Lung (tissue), 12 donors: ENCODE data around the gene NDUFB4. TPM values are rescaled to one million over a fixed set of nuclear protein-coding genes. Genes with fewer than 3 reads are reported as not detected.
A peak's percentile ranks its signal among the peaks of the same experiment; 100 is the strongest.
"Not testable (repeated sequence)": the region's sequence is repeated elsewhere in the genome, so short reads cannot be mapped to it uniquely, and the experiment has no call there.

ENCODE experiments used
- ATAC-seq: fragments of 200-7000 bp; cut with Tn5 transposase; one replicate; pipeline ENCODE4 v1.9.1; 2020; ENCODE audit warnings: moderate number of reproducible peaks; ENCODE audit not compliant: insufficient read depth, low FRiP score
- DNase-seq, 3 donors: peaks; one replicate each; pipeline ENCODE4 v3.0.0-alpha.2; 2013 to 2017
- H3K27ac ChIP-seq, 2 donors: one replicate each; pipeline ENCODE4 v1.5.1; 2013; ENCODE audit warnings: mild to moderate bottlenecking in 2 of 2, moderate library complexity in 2 of 2, control low read depth in 1 of 2, inconsistent platforms in 1 of 2, low read depth in 1 of 2, low read length in 1 of 2
- H3K27me3 ChIP-seq, 3 donors: one replicate each; pipeline ENCODE4 v1.5.1; 2013; ENCODE audit warnings: low read length in 2 of 3; ENCODE audit not compliant: control insufficient read depth in 3 of 3, insufficient read depth in 3 of 3
- H3K36me3 ChIP-seq, 4 donors: one replicate each; pipeline ENCODE4 v1.5.1; 2013; ENCODE audit warnings: low read length in 4 of 4, mild to moderate bottlenecking in 1 of 4, moderate library complexity in 1 of 4; ENCODE audit not compliant: control insufficient read depth in 4 of 4, insufficient read depth in 4 of 4
- H3K4me1 ChIP-seq, 5 donors: one replicate each; pipeline ENCODE4 v1.5.1; 2013; ENCODE audit warnings: low read length in 5 of 5, mild to moderate bottlenecking in 2 of 5, moderate library complexity in 1 of 5; ENCODE audit not compliant: control insufficient read depth in 5 of 5, insufficient read depth in 5 of 5
- H3K4me3 ChIP-seq: one replicate; pipeline ENCODE4 v1.5.1; 2013; ENCODE audit warnings: mild to moderate bottlenecking, control low read depth, moderate library complexity
- H3K9ac ChIP-seq, 2 donors: one replicate each; pipeline ENCODE4 v1.5.1; 2013; ENCODE audit warnings: low read length in 2 of 2, control low read depth in 1 of 2; ENCODE audit not compliant: insufficient read depth in 1 of 2
- H3K9me3 ChIP-seq, 4 donors: one replicate each; pipeline ENCODE4 v1.5.1; 2013; ENCODE audit warnings: low read length in 3 of 4, mild to moderate bottlenecking in 1 of 4, moderate library complexity in 1 of 4; ENCODE audit not compliant: control insufficient read depth in 4 of 4, insufficient read depth in 3 of 4
- CTCF ChIP-seq: IDR thresholded peaks from 2 replicates; pipeline ENCODE4 v1.5.1; 2012; ENCODE audit warnings: mild to moderate bottlenecking; ENCODE audit errors: control extremely low read depth, extremely low read depth
- WGBS, 2 donors: extraction: QIAGEN DNeasy Blood & Tissue Kit; methylation state at CpG; one replicate each; pipeline ENCODE4 v1.1.7; 2013; 5-methylcytosine and 5-hydroxymethylcytosine counted together
- polyA plus RNA-seq, 2 donors: library from polyadenylated mRNA; stranded (reverse); fragments of 200-250 nt; gene quantifications; one replicate each; pipeline ENCODE4 v1.2.1, GENCODE V29; 2013
- total RNA-seq, 2 donors: library from RNA; depleted of rRNA in 1 of 2; stranded (reverse); fragments of >200 nt in 1 of 2; gene quantifications; one replicate each; pipeline ENCODE4 v1.2.1, GENCODE V29; 2014 to 2021
- donor health status: control.
- donor health status: control.
- donor health status: Bipolar disorder and iron deficiency.
- donor health status: healthy.
- donor health status: DM: yes; HTN: yes; CAD: no.

Gene NDUFB4
- total and polyA plus RNA-seq, 4 donors = 73.4 to 341 (median 103) TPM

GRCh38 chr3:120637851-120638559 is 41.9 kb downstream of the NDUFB4 start:
- 78 to 80% methylated on average over 6 of the region's 6 CpGs for WGBS, 2 donors
- Histone ChIP-seq H3K27me3 (no peaks in the 10 kb centered on the region), H3K36me3 (no peaks in the 10 kb centered on the region), H3K27ac (no peak overlapping the region), H3K4me3 (no peak overlapping the region), H3K9me3 (no peaks in the 10 kb centered on the region), H3K4me1 (no peaks in the 10 kb centered on the region), H3K9ac (no peak overlapping the region)
- TF ChIP-seq CTCF = no peak
- no peak for ATAC-seq
- peak in 1 of 3 donors; percentile 2 for DNase-seq

GRCh38 chr3:120638820-120639219 is 42.7 kb downstream of the NDUFB4 start:
- not testable (repeated sequence) for H3K9ac ChIP-seq, H3K9me3 ChIP-seq, H3K4me1 ChIP-seq, ATAC-seq, DNase-seq, H3K4me3 ChIP-seq, H3K27ac ChIP-seq, H3K36me3 ChIP-seq, H3K27me3 ChIP-seq
- 96% methylated on average over 4 of the region's 4 CpGs for WGBS, 2 donors

GRCh38 chr3:120640231-120640630 is 44.1 kb downstream of the NDUFB4 start:
- no peaks in the 10 kb centered on the region for H3K9me3 ChIP-seq
- no peak overlapping the region for H3K27ac ChIP-seq
- no peak for ATAC-seq
- TF ChIP-seq CTCF = no peak
- 97 to 100% methylated on average over 1 of the region's 1 CpG for WGBS, 2 donors
- no peaks in the 10 kb centered on the region for H3K36me3 ChIP-seq
- no peaks in the 10 kb centered on the region for H3K4me1 ChIP-seq
- H3K4me3 ChIP-seq = no peak overlapping the region
- H3K9ac ChIP-seq = no peak overlapping the region
- DNase-seq = no peak
- no peaks in the 10 kb centered on the region for H3K27me3 ChIP-seq

- Histone ChIP-seq H3K27me3 (no peaks in the 10 kb centered on the region), H3K9me3 (no peaks in the 10 kb centered on the region), H3K27ac (no peak overlapping the region), H3K36me3 (no peaks in the 10 kb centered on the region), H3K4me1 (peaks cover 0 to 7% (median 0%) of the 10 kb centered on the region in 5 donors), H3K4me3 (no peak overlapping the region), H3K9ac (no peak overlapping the region)
- 91% methylated on average over 2 of the region's 2 CpGs for WGBS, 2 donors
- no peak for DNase-seq
- ATAC-seq = no peak
- no peak for TF ChIP-seq CTCF
Observed at GRCh38 chr3:120641696-120642246, 45.6 kb downstream of the NDUFB4 start.
